Karpas-422 (cell line): ENCODE data around the gene SUGCT. TPM values are rescaled to one million over a fixed set of nuclear protein-coding genes. Genes with fewer than 3 reads are reported as not detected.

ENCODE experiments used
- DNase-seq: peaks from one replicate; pipeline ENCODE4 v3.0.0-alpha.2; 2015
- H2AFZ ChIP-seq: fragments of 200-600 bp; sonication (generic); 2 replicates; pipeline ENCODE4 v1.6.1; 2014; ENCODE audit warnings: antibody characterized with exemption, low read length, mixed read lengths
- H3K27ac ChIP-seq: fragments of 200-600 bp; sonication (generic); 2 replicates; pipeline ENCODE4 v1.5.1; 2014; ENCODE audit warnings: mild to moderate bottlenecking, low read length, moderate library complexity
- H3K27me3 ChIP-seq: fragments of 200-600 bp; sonication (generic); 2 replicates; pipeline ENCODE4 v1.6.1; 2014; ENCODE audit warnings: low read length, mixed read lengths
- H3K36me3 ChIP-seq: fragments of 200-600 bp; sonication (generic); 2 replicates; pipeline ENCODE4 v1.6.1; 2014; ENCODE audit warnings: low read length, mixed read lengths; ENCODE audit not compliant: insufficient read depth
- H3K4me1 ChIP-seq: fragments of 200-600 bp; sonication (generic); 2 replicates; pipeline ENCODE4 v1.6.1; 2014; ENCODE audit warnings: mild to moderate bottlenecking, low read length, mixed read lengths
- H3K4me2 ChIP-seq: fragments of 200-600 bp; sonication (generic); 2 replicates; pipeline ENCODE4 v1.6.1; 2014; ENCODE audit warnings: low read length, low read depth, mild to moderate bottlenecking; ENCODE audit not compliant: poor library complexity, severe bottlenecking
- H3K4me3 ChIP-seq: fragments of 200-600 bp; sonication (generic); 2 replicates; pipeline ENCODE4 v1.5.1; 2014; ENCODE audit warnings: mild to moderate bottlenecking, antibody characterized with exemption, low read length, mixed read lengths
- H3K79me2 ChIP-seq: fragments of 200-600 bp; sonication (generic); 2 replicates; pipeline ENCODE4 v1.6.1; 2014; ENCODE audit warnings: mild to moderate bottlenecking, low read length, mixed read lengths
- H3K9ac ChIP-seq: fragments of 200-600 bp; sonication (generic); 2 replicates; pipeline ENCODE4 v1.6.0; 2014; ENCODE audit warnings: low read length
- H3K9me2 ChIP-seq: fragments of 200-600 bp; sonication (generic), shearing (Covaris generic); replicated peaks from 2 replicates; pipeline ENCODE4 v1.6.0; 2014; ENCODE audit warnings: mild to moderate bottlenecking, low read length, moderate library complexity; ENCODE audit not compliant: insufficient read depth
- H3K9me3 ChIP-seq: fragments of 300-700, 200-600 bp; sonication (generic); 2 replicates; pipeline ENCODE4 v1.6.1; 2014; ENCODE audit warnings: low read length, mixed read lengths
- H4K20me1 ChIP-seq: fragments of 200-600 bp; sonication (generic); 2 replicates; pipeline ENCODE4 v1.6.1; 2014; ENCODE audit warnings: mild to moderate bottlenecking, antibody characterized with exemption, low read length, low read depth; ENCODE audit not compliant: insufficient read depth
- total RNA-seq: library from RNA; depleted of rRNA; stranded (reverse); fragments of >200 nt; shearing (Covaris generic); gene quantifications from 2 replicates; pipeline ENCODE4 v1.2.3, GENCODE V29; 2014; ENCODE audit warnings: low replicate concordance

SUGCT gene
- total RNA-seq, 1 experiment from 2014 or later = 0.48 TPM

DNA sequence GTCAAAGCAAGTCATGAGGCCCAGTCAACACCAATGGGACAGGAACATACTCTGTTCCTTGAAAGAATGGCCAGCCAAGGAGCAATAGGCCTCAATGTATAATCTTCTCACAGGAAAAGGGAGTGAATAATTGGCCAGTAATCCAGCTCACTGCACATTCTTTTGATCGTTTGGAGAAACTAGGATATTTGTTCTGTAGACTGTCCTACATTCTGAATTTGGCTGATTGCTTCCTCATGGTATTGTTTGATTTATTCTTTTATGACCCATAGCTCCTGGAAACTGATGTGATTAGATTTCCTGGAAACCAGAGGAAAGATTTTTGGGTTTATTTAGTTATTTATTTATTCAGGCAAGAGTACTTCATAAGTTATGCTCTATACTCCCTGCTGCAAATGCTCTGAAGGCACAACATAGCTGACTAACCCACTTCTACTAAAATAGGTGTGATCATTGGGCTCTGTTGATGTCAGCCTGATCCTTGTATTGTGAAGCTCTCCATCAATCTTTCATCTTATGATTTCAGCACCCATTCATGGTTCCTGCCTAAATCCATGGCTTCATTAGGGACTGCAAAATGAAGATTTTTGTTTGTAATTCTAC, 745.2 kb downstream of the SUGCT start:
- peaks cover 3% of the 10 kb centered on the region; the same call in 1 of the 2 replicates for H3K9me3 ChIP-seq
- no peak overlapping the region for H2AFZ ChIP-seq
- H3K4me3 ChIP-seq = no peak overlapping the region
- H4K20me1 ChIP-seq = no peaks in the 10 kb centered on the region
- H3K79me2 ChIP-seq = no peaks in the 10 kb centered on the region
- H3K4me1 ChIP-seq = no peaks in the 10 kb centered on the region
- no peak overlapping the region for H3K9ac ChIP-seq
- H3K4me2 ChIP-seq = no peak overlapping the region
- H3K27ac ChIP-seq = no peak overlapping the region
- DNase-seq = no peak
- no peaks in the 10 kb centered on the region for H3K9me2 ChIP-seq
- no peaks in the 10 kb centered on the region for H3K27me3 ChIP-seq
- no peaks in the 10 kb centered on the region for H3K36me3 ChIP-seq

DNA sequence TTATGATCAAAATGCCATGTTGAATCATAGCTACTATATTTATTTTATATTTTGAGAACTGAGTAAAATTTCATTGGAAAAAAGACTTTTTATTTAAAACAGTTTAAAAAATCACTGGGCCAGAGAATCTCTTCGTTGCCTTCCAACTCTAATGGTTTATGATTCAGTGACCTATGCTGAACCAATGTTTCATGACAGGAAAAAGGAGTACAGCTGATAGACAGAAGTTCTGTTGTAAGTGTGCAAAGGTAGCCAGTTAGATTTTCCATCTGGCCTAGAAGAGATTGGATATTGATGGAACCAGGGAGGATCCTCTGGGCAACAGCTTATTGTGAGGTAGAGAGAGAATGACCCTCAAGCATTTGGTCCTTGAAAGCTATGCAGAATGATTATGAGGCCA, 745.8 kb downstream of the SUGCT start:
- no peak overlapping the region for H3K9ac ChIP-seq
- H3K4me1 ChIP-seq = no peaks in the 10 kb centered on the region
- no peaks in the 10 kb centered on the region for H3K79me2 ChIP-seq
- no peak overlapping the region for H3K4me3 ChIP-seq
- no peak for DNase-seq
- H3K4me2 ChIP-seq = no peak overlapping the region
- no peaks in the 10 kb centered on the region for H3K27me3 ChIP-seq
- no peak overlapping the region for H3K27ac ChIP-seq
- H3K9me2 ChIP-seq = no peaks in the 10 kb centered on the region
- H2AFZ ChIP-seq = no peak overlapping the region
- H3K36me3 ChIP-seq = no peaks in the 10 kb centered on the region
- peaks cover 3% of the 10 kb centered on the region; the same call in 1 of the 2 replicates for H3K9me3 ChIP-seq
- H4K20me1 ChIP-seq = no peaks in the 10 kb centered on the region

DNA sequence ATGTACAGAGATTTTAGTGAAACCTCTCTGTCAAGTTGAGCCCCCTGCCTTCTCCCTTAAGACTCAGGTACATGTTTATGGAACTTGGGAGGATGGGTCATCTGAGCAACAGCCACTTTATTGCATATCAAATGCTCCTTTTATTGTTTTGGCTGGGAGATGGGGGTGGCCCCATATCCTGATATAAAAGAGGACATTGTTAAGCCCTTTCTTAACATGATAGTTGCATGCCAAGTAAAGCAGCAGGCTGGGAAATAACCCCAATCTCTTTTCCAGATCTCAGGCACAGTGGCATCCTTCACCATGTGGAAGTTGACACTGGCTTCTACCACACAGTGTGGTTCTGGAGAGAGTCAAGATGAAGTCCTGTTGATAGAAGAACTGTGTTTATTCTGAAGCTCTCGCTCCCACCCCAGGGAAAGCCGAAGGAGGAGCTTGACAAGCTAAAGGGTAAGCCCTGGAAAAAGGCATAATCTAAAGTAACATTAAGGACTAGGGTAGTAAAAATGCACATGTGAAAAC, 746.7 kb downstream of the SUGCT start:
- no peak for DNase-seq
- Histone ChIP-seq H3K79me2 (no peaks in the 10 kb centered on the region), H3K4me1 (no peaks in the 10 kb centered on the region), H3K9me3 (peaks cover 3% of the 10 kb centered on the region; the same call in 1 of the 2 replicates), H2AFZ (no peak overlapping the region), H3K27me3 (no peaks in the 10 kb centered on the region), H3K9me2 (no peaks in the 10 kb centered on the region), H3K36me3 (no peaks in the 10 kb centered on the region), H3K9ac (no peak overlapping the region), H4K20me1 (no peaks in the 10 kb centered on the region), H3K4me2 (no peak overlapping the region), H3K4me3 (no peak overlapping the region), H3K27ac (no peak overlapping the region)

DNA sequence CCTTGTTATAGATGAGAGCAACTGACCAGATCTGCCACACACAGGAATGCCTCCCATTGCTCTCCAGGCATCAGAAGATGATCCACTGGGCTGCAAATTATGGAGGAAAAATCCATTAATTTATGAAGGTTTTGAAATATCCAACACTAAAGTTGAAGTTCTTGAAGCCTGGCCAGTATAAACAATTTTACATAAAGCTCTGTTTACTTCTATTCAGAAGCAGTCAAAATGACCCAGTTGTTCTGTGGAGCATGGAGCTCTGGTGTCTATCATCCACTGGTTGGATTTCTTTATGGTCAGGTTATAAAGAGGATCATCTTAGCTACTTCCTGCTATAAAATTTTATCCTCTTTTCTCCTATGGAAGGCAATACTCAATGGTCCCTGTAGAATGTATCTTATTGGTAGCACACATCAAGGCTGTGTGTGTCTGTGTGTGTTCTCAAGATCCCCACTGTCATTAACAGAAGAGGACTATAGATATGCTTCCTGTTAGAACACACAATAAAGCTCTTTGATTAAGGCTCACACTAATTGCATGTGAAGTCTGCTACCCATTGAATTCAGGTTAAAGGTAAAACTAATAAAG, 747.4 kb downstream of the SUGCT start:
- Histone ChIP-seq H4K20me1 (no peaks in the 10 kb centered on the region), H3K4me1 (no peaks in the 10 kb centered on the region), H3K27ac (no peak overlapping the region), H3K9me3 (peaks cover 3% of the 10 kb centered on the region; the same call in 1 of the 2 replicates), H3K36me3 (no peaks in the 10 kb centered on the region), H3K4me3 (no peak overlapping the region), H3K9me2 (no peaks in the 10 kb centered on the region), H3K27me3 (no peaks in the 10 kb centered on the region), H3K79me2 (no peaks in the 10 kb centered on the region), H3K4me2 (no peak overlapping the region), H3K9ac (no peak overlapping the region), H2AFZ (no peak overlapping the region)
- DNase-seq = no peak

DNA sequence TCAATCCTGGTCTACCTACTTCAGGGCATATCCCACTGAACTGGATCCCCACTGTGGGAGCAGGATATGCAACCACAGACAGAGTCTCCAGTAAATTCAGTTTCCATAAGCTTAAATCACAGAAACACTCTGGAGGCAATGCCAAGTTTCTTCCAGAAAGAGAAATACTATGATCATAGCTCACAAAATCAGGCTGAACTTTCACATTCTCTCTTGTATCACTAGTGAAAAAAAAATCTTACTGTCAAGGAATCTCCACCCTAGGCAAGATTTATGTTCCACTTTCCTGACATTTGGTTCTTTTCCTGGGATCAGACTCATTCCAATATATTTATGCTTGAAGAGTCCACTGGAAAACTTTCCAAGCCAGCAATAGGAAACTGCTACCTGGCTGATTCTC, 749.0 kb downstream of the SUGCT start:
- Histone ChIP-seq H3K4me1 (no peaks in the 10 kb centered on the region), H3K27ac (no peak overlapping the region), H3K79me2 (no peaks in the 10 kb centered on the region), H3K9ac (no peak overlapping the region), H3K9me3 (peaks cover 3% of the 10 kb centered on the region; the same call in 1 of the 2 replicates), H3K4me2 (no peak overlapping the region), H3K9me2 (no peaks in the 10 kb centered on the region), H3K27me3 (no peaks in the 10 kb centered on the region), H3K4me3 (no peak overlapping the region), H4K20me1 (no peaks in the 10 kb centered on the region), H2AFZ (no peak overlapping the region), H3K36me3 (no peaks in the 10 kb centered on the region)
- DNase-seq = no peak

DNA sequence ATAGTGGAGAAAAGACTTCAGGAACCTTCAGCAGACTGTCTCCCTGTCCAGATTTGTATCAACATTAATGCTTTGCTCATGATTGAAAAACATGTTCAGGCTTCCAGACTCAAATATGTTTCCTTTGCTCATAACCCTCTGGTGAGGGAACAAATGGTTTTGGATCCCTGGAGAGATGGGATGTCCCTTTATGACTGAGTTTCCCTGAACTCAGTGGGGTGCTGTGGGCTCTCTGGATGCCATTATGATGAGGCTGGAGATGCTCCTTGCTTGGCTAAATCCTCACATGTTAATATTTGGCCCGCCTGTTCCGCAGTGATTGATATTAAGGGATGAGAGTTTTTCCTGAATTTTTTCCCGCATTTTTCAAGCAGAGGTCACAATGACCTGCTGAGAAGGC, 749.4 kb downstream of the SUGCT start:
- Histone ChIP-seq H3K27me3 (no peaks in the 10 kb centered on the region), H3K27ac (no peak overlapping the region), H3K9ac (no peak overlapping the region), H3K36me3 (no peaks in the 10 kb centered on the region), H3K4me1 (no peaks in the 10 kb centered on the region), H3K4me3 (no peak overlapping the region), H3K4me2 (no peak overlapping the region), H3K9me3 (peaks cover 3% of the 10 kb centered on the region; the same call in 1 of the 2 replicates), H4K20me1 (no peaks in the 10 kb centered on the region), H3K79me2 (no peaks in the 10 kb centered on the region), H2AFZ (no peak overlapping the region), H3K9me2 (no peaks in the 10 kb centered on the region)
- no peak for DNase-seq

DNA sequence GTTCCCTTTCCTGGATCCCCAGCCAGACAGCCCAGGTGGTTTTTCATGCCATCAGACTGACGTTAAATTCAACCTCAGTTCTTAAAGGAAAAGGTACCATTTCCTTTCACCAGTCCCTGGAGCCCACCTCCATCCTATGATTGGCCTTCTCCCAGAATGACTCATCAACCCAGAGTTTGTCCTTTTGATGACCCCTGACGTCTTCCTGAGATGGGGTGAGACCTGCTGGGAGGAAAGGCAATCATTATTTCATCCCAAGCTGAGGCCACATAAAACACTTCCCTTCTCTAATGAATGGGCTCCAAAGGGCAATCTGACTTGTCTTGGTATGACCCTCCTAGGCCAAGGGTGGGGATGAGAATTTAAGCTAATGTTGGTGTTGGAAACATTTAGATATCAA, 750.7 kb downstream of the SUGCT start:
- H3K9me3 ChIP-seq = 0 out of 2 replicates have a peak, but pooled peaks cover 2% of the 10 kb centered on the region
- no peak overlapping the region for H3K4me2 ChIP-seq
- H3K4me1 ChIP-seq = no peaks in the 10 kb centered on the region
- no peaks in the 10 kb centered on the region for H3K9me2 ChIP-seq
- H3K4me3 ChIP-seq = no peak overlapping the region
- no peaks in the 10 kb centered on the region for H3K27me3 ChIP-seq
- no peak overlapping the region for H2AFZ ChIP-seq
- H3K27ac ChIP-seq = no peak overlapping the region
- DNase-seq = no peak
- no peaks in the 10 kb centered on the region for H3K79me2 ChIP-seq
- no peaks in the 10 kb centered on the region for H3K36me3 ChIP-seq
- no peaks in the 10 kb centered on the region for H4K20me1 ChIP-seq
- no peak overlapping the region for H3K9ac ChIP-seq

DNA sequence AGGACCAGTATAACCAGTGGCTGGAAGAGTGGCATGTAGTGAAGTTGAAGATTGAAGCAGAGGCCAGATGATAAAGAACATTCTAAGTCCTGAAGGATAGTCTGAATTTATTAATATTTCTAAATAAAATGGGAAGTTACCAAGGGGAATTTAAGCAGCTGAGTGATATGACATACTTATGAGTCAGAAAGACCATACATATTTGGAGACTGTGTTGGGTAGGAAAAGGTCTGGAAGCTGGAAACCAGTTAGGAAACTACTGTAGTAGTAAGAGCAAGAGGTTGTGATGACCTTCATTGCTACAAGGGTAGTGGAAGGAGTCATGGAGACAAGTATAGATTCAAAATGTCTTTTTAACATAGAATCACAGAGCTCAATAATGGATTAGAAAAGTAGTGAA, 752.3 kb downstream of the SUGCT start:
- Histone ChIP-seq H3K9me3 (0 out of 2 replicates have a peak, but pooled peaks cover 6% of the 10 kb centered on the region), H3K79me2 (no peaks in the 10 kb centered on the region), H3K4me3 (no peak overlapping the region), H2AFZ (no peak overlapping the region), H3K27ac (no peak overlapping the region), H3K4me2 (no peak overlapping the region), H3K9me2 (no peaks in the 10 kb centered on the region), H4K20me1 (no peaks in the 10 kb centered on the region), H3K4me1 (no peaks in the 10 kb centered on the region), H3K36me3 (no peaks in the 10 kb centered on the region), H3K27me3 (no peaks in the 10 kb centered on the region), H3K9ac (no peak overlapping the region)
- no peak for DNase-seq
